HEK293 (cell line): Measurements from ENCODE around the gene CC2D1A.

Experiments
- CTCF ChIA-PET: fragments of 350-600 bp; formaldehyde crosslinking; extraction: SDS; loops from one replicate; lab custom pipeline; 2021; ENCODE audit warnings: antibody characterized with exemption; lab: Yijun Ruan, JAX
- POLR2A ChIA-PET: fragments of 300-600 bp; formaldehyde crosslinking; extraction: SDS; loops from one replicate; lab custom pipeline; 2020; ENCODE audit warnings: antibody characterized with exemption, inconsistent platforms; lab: Yijun Ruan, JAX
- H3K27ac ChIP-seq: fragments of 200-500 bp; sonication (Bioruptor generic); 2 replicates; pipeline ENCODE4 v1.5.1; 2014; ENCODE audit warnings: low read depth, low read length, control low read depth, inconsistent platforms; ENCODE audit errors: extremely low read depth
- H3K36me3 ChIP-seq, 2 experiments: fragments of 200-500 bp in 1 of 2; sonication (Bioruptor generic) in 1 of 2; 1 replicate in 1 of 2; 2 replicates in 1 of 2; pipeline ENCODE4 v1.5.1; 2014 to 2017; ENCODE audit warnings: inconsistent platforms in 2 of 2, low read length in 2 of 2; ENCODE audit not compliant: control insufficient read depth in 2 of 2, insufficient read depth in 1 of 2
- H3K4me1 ChIP-seq: fragments of 200-500 bp; sonication (Bioruptor generic); 2 replicates; pipeline ENCODE4 v1.5.1; 2014; ENCODE audit warnings: mild to moderate bottlenecking, low read length, inconsistent platforms; ENCODE audit not compliant: control insufficient read depth, insufficient read depth
- H3K4me3 ChIP-seq: 2 replicates; pipeline ENCODE4 v1.5.1; 2011; ENCODE audit warnings: low read depth, mild to moderate bottlenecking, control low read depth, low read length, moderate library complexity
- H3K9me3 ChIP-seq: fragments of 200-500 bp; sonication (Bioruptor generic); 2 replicates; pipeline ENCODE4 v1.5.1; 2014; ENCODE audit warnings: low read depth, low read length, inconsistent platforms; ENCODE audit not compliant: control insufficient read depth, insufficient read depth
- CTCF ChIP-seq: fragments of 450-650 bp; formaldehyde crosslinking; IDR thresholded peaks from 2 replicates; pipeline ENCODE4 v1.5.1; 2016; ENCODE audit warnings: missing biosample characterization, missing genetic modification characterization
- FEZF1 ChIP-seq: fragments of 450-650 bp; formaldehyde crosslinking; IDR thresholded peaks from 2 replicates; pipeline ENCODE4 v1.5.1; 2016; ENCODE audit warnings: missing biosample characterization, missing genetic modification characterization
- SP2 ChIP-seq: fragments of 450-650 bp; formaldehyde crosslinking; IDR thresholded peaks from 2 replicates; pipeline ENCODE4 v1.5.1; 2016; ENCODE audit warnings: missing biosample characterization, missing genetic modification characterization
- ZEB2 ChIP-seq: fragments of 450-650 bp; formaldehyde crosslinking; IDR thresholded peaks from 2 replicates; pipeline ENCODE4 v1.5.1; 2016; ENCODE audit warnings: missing biosample characterization, missing genetic modification characterization
- ZNF112 ChIP-seq: fragments of 450-650 bp; formaldehyde crosslinking; IDR thresholded peaks from 2 replicates; pipeline ENCODE4 v1.5.0; 2017; ENCODE audit warnings: missing biosample characterization, missing genetic modification characterization
- ZNF155 ChIP-seq: fragments of 450-650 bp; formaldehyde crosslinking; IDR thresholded peaks from 2 replicates; pipeline ENCODE4 v1.5.1; 2016; ENCODE audit warnings: missing biosample characterization, missing genetic modification characterization
- ZNF157 ChIP-seq: fragments of 450-650 bp; formaldehyde crosslinking; IDR thresholded peaks from 2 replicates; pipeline ENCODE4 v1.5.1; 2016; ENCODE audit warnings: missing biosample characterization, missing genetic modification characterization
- ZNF629 ChIP-seq: fragments of 450-650 bp; formaldehyde crosslinking; IDR thresholded peaks from 2 replicates; pipeline ENCODE4 v1.5.1; 2017; ENCODE audit warnings: missing biosample characterization, missing genetic modification characterization
- ZNF645 ChIP-seq: fragments of 450-650 bp; formaldehyde crosslinking; IDR thresholded peaks from 2 replicates; pipeline ENCODE4; 2016; ENCODE audit warnings: missing biosample characterization, missing genetic modification characterization
- ZNF76 ChIP-seq: fragments of 450-650 bp; formaldehyde crosslinking; IDR thresholded peaks from 2 replicates; pipeline ENCODE4; 2016; ENCODE audit warnings: low read depth, missing biosample characterization, missing genetic modification characterization, borderline replicate concordance
- TF ChIP-seq, protein P1 (sequence below): fragments of 450-650 bp; formaldehyde crosslinking; IDR thresholded peaks from 2 replicates; pipeline ENCODE4 v1.5.1; 2016; ENCODE audit warnings: missing biosample characterization, missing genetic modification characterization
- TF ChIP-seq, protein P2 (sequence below): fragments of 450-650 bp; formaldehyde crosslinking; IDR thresholded peaks from 2 replicates; pipeline ENCODE4 v1.5.1; 2016; ENCODE audit warnings: missing biosample characterization, missing genetic modification characterization, borderline replicate concordance
- TF ChIP-seq, protein P3 (sequence below): fragments of 450-650 bp; formaldehyde crosslinking; IDR thresholded peaks from 2 replicates; pipeline ENCODE4 v1.5.1; 2016; ENCODE audit warnings: missing biosample characterization, missing genetic modification characterization

Gene CC2D1A

DNA sequence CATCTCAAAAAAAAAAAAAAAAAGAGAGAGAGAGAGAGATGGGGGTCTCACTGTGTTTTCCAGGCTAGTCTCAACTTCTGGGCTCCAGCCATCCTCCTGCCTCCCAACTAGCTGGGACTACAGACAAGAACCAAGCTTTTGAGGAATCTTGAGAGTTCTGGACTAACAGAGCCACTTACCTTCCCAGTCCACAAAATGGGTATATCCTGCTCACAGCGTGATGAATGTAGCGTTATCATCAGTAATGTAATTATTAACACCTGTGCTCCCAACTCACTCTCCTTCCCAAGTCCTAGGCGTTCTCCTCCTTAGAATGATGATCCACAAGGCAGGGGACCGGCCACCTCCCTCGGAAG is 33.7 kb upstream of the CC2D1A start (continued):
- TF ChIP-seq, protein P1, sequence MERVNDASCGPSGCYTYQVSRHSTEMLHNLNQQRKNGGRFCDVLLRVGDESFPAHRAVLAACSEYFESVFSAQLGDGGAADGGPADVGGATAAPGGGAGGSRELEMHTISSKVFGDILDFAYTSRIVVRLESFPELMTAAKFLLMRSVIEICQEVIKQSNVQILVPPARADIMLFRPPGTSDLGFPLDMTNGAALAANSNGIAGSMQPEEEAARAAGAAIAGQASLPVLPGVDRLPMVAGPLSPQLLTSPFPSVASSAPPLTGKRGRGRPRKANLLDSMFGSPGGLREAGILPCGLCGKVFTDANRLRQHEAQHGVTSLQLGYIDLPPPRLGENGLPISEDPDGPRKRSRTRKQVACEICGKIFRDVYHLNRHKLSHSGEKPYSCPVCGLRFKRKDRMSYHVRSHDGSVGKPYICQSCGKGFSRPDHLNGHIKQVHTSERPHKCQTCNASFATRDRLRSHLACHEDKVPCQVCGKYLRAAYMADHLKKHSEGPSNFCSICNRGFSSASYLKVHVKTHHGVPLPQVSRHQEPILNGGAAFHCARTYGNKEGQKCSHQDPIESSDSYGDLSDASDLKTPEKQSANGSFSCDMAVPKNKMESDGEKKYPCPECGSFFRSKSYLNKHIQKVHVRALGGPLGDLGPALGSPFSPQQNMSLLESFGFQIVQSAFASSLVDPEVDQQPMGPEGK (tag by site-specific recombination): no peak
- TF ChIP-seq, protein P2, sequence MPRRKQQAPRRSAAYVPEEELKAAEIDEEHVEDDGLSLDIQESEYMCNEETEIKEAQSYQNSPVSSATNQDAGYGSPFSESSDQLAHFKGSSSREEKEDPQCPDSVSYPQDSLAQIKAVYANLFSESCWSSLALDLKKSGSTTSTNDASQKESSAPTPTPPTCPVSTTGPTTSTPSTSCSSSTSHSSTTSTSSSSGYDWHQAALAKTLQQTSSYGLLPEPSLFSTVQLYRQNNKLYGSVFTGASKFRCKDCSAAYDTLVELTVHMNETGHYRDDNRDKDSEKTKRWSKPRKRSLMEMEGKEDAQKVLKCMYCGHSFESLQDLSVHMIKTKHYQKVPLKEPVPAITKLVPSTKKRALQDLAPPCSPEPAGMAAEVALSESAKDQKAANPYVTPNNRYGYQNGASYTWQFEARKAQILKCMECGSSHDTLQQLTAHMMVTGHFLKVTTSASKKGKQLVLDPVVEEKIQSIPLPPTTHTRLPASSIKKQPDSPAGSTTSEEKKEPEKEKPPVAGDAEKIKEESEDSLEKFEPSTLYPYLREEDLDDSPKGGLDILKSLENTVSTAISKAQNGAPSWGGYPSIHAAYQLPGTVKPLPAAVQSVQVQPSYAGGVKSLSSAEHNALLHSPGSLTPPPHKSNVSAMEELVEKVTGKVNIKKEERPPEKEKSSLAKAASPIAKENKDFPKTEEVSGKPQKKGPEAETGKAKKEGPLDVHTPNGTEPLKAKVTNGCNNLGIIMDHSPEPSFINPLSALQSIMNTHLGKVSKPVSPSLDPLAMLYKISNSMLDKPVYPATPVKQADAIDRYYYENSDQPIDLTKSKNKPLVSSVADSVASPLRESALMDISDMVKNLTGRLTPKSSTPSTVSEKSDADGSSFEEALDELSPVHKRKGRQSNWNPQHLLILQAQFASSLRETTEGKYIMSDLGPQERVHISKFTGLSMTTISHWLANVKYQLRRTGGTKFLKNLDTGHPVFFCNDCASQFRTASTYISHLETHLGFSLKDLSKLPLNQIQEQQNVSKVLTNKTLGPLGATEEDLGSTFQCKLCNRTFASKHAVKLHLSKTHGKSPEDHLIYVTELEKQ (tag by site-specific recombination): no peak
- TF ChIP-seq ZNF629 (tag by site-specific recombination): no peak
- no peak for TF ChIP-seq ZNF76 (tag by site-specific recombination)
- no peak for TF ChIP-seq CTCF (tag by site-specific recombination)
- TF ChIP-seq, protein P3, sequence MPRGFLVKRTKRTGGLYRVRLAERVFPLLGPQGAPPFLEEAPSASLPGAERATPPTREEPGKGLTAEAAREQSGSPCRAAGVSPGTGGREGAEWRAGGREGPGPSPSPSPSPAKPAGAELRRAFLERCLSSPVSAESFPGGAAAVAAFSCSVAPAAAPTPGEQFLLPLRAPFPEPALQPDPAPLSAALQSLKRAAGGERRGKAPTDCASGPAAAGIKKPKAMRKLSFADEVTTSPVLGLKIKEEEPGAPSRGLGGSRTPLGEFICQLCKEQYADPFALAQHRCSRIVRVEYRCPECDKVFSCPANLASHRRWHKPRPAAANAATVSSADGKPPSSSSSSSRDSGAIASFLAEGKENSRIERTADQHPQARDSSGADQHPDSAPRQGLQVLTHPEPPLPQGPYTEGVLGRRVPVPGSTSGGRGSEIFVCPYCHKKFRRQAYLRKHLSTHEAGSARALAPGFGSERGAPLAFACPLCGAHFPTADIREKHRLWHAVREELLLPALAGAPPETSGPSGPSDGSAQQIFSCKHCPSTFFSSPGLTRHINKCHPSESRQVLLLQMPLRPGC (tag by site-specific recombination): no peak
- TF ChIP-seq ZNF155: no peak
- TF ChIP-seq ZNF157 (tag by site-specific recombination): no peak
- TF ChIP-seq ZNF645: no peak
- TF ChIP-seq FEZF1 (tag by site-specific recombination): no peak
- TF ChIP-seq ZEB2: no peak

DNA sequence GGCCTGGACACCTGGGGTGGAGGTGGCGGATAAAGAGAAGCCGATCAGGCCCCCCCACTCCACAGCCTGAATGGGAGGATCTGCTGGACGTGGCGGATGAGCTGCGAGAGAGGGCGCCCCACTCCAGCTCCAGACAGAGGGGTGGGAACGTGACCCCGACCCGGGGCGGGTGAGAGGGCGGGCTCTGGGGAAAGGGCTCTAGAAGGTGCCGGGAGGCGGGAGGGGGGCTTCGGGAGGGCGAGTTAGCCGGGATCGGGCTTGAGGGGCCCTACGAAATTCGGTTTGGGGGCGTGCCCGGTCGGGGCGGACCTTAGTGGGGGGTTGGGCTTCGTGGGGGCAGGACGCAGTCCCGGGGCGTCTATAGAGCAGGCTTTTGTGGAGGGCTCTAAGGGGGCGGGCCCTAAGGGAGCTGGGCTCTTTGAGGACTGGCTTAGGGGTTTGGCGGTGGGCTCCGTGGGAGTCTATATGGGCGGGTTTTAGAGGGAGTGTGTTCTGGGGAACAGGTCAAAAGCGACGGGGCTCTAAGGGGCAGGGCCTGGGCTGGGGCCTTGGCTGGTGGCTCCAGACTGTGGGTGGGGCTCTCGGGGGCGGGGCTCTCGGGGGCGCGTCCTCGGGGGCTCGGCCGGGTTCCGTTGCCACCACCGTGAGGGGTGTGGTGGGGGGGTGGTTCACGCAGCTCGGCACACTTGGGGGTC is 33.2 kb upstream of the CC2D1A start:
- no peak for TF ChIP-seq ZNF112 (tag by site-specific recombination)
- TF ChIP-seq SP2 (tag by site-specific recombination): 0 out of 2 replicates have a peak, but pooled peaks have one; percentile 17
- H3K27ac ChIP-seq: no peak overlapping the region
- CTCF ChIA-PET: interaction anchor here (0.6 to 1.8 kb wide), 5 partner anchors 10 to 276 kb away, joined by 3 to 5 read pairs (median 4); no protein-coding TSS in a partner anchor
- no peaks in the 10 kb centered on the region for H3K4me1 ChIP-seq
- POLR2A ChIA-PET: interaction anchor here (0.6 kb wide), 1 partner anchor 616 kb away, joined by 3 read pairs; no protein-coding TSS in a partner anchor
- no peaks in the 10 kb centered on the region; a peak in 1 of 3 replicates for H3K36me3 ChIP-seq
- H3K4me3 ChIP-seq: no peak overlapping the region
- no peaks in the 10 kb centered on the region for H3K9me3 ChIP-seq
